22Rv1 (cell line): Measurements from ENCODE around the gene PLCB1.

Experiments used
- H3K27ac ChIP-seq: fragments of 450-650 bp; 2 replicates; pipeline ENCODE4 v1.5.1; 2017
- CTCF ChIP-seq: fragments of 450-650 bp; IDR thresholded peaks from 2 replicates; pipeline ENCODE4 v1.5.1; 2017; ENCODE audit warnings: mild to moderate bottlenecking
- ZFX ChIP-seq: fragments of 450-650 bp; IDR thresholded peaks from 2 replicates; pipeline ENCODE4 v1.6.1; 2017; ENCODE audit warnings: antibody characterized with exemption, borderline replicate concordance

Gene PLCB1

GRCh38 chr20:8161264-8162071 lies 29.4 kb downstream of the PLCB1 start:
- H3K27ac ChIP-seq = no peak overlapping the region
- TF ChIP-seq CTCF = no peak
- TF ChIP-seq ZFX = no peak

GRCh38 chr20:8162610-8163009 lies 30.5 kb downstream of the PLCB1 start:
- TF ChIP-seq ZFX (no peak), CTCF (no peak)
- no peak overlapping the region for H3K27ac ChIP-seq

- no peak overlapping the region for H3K27ac ChIP-seq
- TF ChIP-seq CTCF = no peak
These were observed 31.5 kb downstream of the PLCB1 start for GRCh38 chr20:8163543-8163942.

- no peak for TF ChIP-seq ZFX
- no peak for TF ChIP-seq CTCF
- no peak overlapping the region for H3K27ac ChIP-seq
These were observed 34.7 kb downstream of the PLCB1 start for GRCh38 chr20:8166730-8167129.

- TF ChIP-seq ZFX = no peak
- no peak for TF ChIP-seq CTCF
- H3K27ac ChIP-seq = no peak overlapping the region
These were observed 36.8 kb downstream of the PLCB1 start for GRCh38 chr20:8168785-8169288.

GRCh38 chr20:8170921-8171320 lies 38.9 kb downstream of the PLCB1 start:
- no peak overlapping the region for H3K27ac ChIP-seq
- TF ChIP-seq CTCF = no peak

- TF ChIP-seq CTCF (no peak), ZFX (no peak)
- no peak overlapping the region for H3K27ac ChIP-seq
These were observed 40.1 kb downstream of the PLCB1 start for GRCh38 chr20:8172191-8172590.
